Activated CD8-positive, alpha-beta memory T cell treated with anti-CD3 and anti-CD28 coated beads for 1 hour (primary cell): ENCODE results near the gene TFIP11.

ENCODE experiments used
- DNase-seq, 2 donors: peaks; one replicate each; pipeline ENCODE4 v3.0.0-alpha.2; 2020; ENCODE audit warnings: low read depth in 1 of 2; ENCODE audit errors: extremely low read depth in 1 of 2

TFIP11 gene

GRCh38 chr22:26479792-26480610, 32.3 kb downstream of the TFIP11 start:
- no peak for DNase-seq

- DNase-seq = no peak
Observed at GRCh38 chr22:26479043-26479791, 33.1 kb downstream of the TFIP11 start.

GRCh38 chr22:26477341-26477731, 34.9 kb downstream of the TFIP11 start:
- DNase-seq = no peak

GRCh38 chr22:26476705-26477340, 35.5 kb downstream of the TFIP11 start:
- DNase-seq = no peak

GRCh38 chr22:26474682-26475081, 37.6 kb downstream of the TFIP11 start:
- no peak for DNase-seq

- DNase-seq = no peak
Observed at GRCh38 chr22:26471522-26471921, 40.8 kb downstream of the TFIP11 start.

GRCh38 chr22:26470807-26471206, 41.5 kb downstream of the TFIP11 start:
- DNase-seq = no peak

GRCh38 chr22:26466196-26466595, 46.1 kb downstream of the TFIP11 start:
- no peak for DNase-seq

- no peak for DNase-seq
Observed at GRCh38 chr22:26464312-26464711, 48.0 kb downstream of the TFIP11 start.

- DNase-seq = no peak
Observed at GRCh38 chr22:26463688-26464087, 48.6 kb downstream of the TFIP11 start.

- no peak for DNase-seq
Observed at GRCh38 chr22:26463101-26463661, 49.1 kb downstream of the TFIP11 start.

GRCh38 chr22:26462641-26463040, 49.6 kb downstream of the TFIP11 start:
- DNase-seq = no peak

GRCh38 chr22:26462051-26462450, 50.2 kb downstream of the TFIP11 start:
- DNase-seq = no peak

- DNase-seq = peak in 1 of 2 donors; percentile 19
Observed at GRCh38 chr22:26461188-26461810, 51.0 kb downstream of the TFIP11 start.

- no peak for DNase-seq
Observed at GRCh38 chr22:26460202-26460601, 52.1 kb downstream of the TFIP11 start.

GRCh38 chr22:26457661-26458272, 54.5 kb downstream of the TFIP11 start:
- DNase-seq = no peak

GRCh38 chr22:26453812-26454500, 58.3 kb downstream of the TFIP11 start:
- no peak for DNase-seq

GRCh38 chr22:26453216-26453615, 59.1 kb downstream of the TFIP11 start:
- DNase-seq = no peak

- DNase-seq = no peak
Observed at GRCh38 chr22:26452236-26453016, 59.8 kb downstream of the TFIP11 start.
